Tibial nerve (tissue), 4 donors: Measurements from ENCODE around the gene CCDC38.

ENCODE experiments used
- EP300 ChIP-seq, 2 donors: sonication (generic); formaldehyde crosslinking; IDR thresholded peaks; one replicate each; pipeline ENCODE4 v1.6.1; 2017; ENCODE audit warnings: antibody characterized with exemption in 2 of 2, mild to moderate bottlenecking in 1 of 2
- TF ChIP-seq, protein P1 (sequence below), 5 experiments: fragments of 200-600 bp in 3 of 5; fragments of 450-650 bp in 2 of 5; sonication (generic) in 3 of 5; IDR thresholded peaks; one replicate each; pipeline ENCODE4 v1.5.1; 2016 to 2019; ENCODE audit warnings: antibody characterized with exemption in 5 of 5, mild to moderate bottlenecking in 3 of 5, moderate library complexity in 2 of 5

DNA sequence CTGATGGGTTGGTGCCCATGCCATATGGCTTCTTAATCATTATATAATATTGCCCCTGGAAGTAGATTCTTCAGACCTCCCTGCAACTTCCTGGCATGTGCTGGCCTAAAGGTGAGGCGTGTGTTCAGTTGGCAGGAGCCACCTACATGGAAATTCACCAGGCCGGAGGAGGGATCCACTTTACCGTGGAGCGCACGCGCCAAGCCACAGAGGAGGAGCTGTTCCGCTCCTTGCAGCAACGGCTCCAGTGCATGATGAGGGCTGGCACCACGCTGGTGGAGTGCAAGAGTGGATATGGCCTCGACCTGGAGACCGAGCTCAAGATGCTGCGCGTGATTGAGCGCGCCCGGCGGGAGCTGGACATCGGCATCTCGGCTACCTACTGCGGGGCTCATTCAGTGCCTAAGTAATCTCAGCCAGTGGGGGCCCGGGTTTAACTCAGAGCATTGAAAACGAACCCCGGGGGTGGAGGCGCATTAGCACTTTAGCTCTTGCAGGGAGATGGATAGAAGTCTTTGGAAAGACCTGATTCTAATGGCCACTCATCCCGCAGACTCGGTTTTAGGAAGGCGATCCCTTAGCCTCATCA, 14.2 kb upstream of the CCDC38 start:
- TF ChIP-seq, protein P1, sequence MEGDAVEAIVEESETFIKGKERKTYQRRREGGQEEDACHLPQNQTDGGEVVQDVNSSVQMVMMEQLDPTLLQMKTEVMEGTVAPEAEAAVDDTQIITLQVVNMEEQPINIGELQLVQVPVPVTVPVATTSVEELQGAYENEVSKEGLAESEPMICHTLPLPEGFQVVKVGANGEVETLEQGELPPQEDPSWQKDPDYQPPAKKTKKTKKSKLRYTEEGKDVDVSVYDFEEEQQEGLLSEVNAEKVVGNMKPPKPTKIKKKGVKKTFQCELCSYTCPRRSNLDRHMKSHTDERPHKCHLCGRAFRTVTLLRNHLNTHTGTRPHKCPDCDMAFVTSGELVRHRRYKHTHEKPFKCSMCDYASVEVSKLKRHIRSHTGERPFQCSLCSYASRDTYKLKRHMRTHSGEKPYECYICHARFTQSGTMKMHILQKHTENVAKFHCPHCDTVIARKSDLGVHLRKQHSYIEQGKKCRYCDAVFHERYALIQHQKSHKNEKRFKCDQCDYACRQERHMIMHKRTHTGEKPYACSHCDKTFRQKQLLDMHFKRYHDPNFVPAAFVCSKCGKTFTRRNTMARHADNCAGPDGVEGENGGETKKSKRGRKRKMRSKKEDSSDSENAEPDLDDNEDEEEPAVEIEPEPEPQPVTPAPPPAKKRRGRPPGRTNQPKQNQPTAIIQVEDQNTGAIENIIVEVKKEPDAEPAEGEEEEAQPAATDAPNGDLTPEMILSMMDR (IDR thresholded peaks at IDR 0.05) = no peak
- no peak for TF ChIP-seq EP300 (IDR thresholded peaks at IDR 0.05)
